Gastroesophageal sphincter (tissue), 3 donors: Measurements from ENCODE around the gene HELQ.

Experiments used
- EP300 ChIP-seq: sonication (generic); formaldehyde crosslinking; IDR thresholded peaks from one replicate; pipeline ENCODE4 v1.6.1; 2017; ENCODE audit warnings: antibody characterized with exemption, mild to moderate bottlenecking
- POLR2AphosphoS5 ChIP-seq: sonication (generic); formaldehyde crosslinking; IDR thresholded peaks from one replicate; pipeline ENCODE4 v1.6.1; 2017; ENCODE audit warnings: antibody characterized with exemption
- TF ChIP-seq, protein P1 (sequence below), 4 experiments: fragments of 200-600 bp in 2 of 4; fragments of 450-650 bp in 2 of 4; sonication (generic) in 1 of 4; IDR thresholded peaks; one replicate each; pipeline ENCODE4 v1.5.1; 2017 to 2019; ENCODE audit warnings: antibody characterized with exemption in 4 of 4, mild to moderate bottlenecking in 2 of 4, moderate library complexity in 2 of 4

DNA sequence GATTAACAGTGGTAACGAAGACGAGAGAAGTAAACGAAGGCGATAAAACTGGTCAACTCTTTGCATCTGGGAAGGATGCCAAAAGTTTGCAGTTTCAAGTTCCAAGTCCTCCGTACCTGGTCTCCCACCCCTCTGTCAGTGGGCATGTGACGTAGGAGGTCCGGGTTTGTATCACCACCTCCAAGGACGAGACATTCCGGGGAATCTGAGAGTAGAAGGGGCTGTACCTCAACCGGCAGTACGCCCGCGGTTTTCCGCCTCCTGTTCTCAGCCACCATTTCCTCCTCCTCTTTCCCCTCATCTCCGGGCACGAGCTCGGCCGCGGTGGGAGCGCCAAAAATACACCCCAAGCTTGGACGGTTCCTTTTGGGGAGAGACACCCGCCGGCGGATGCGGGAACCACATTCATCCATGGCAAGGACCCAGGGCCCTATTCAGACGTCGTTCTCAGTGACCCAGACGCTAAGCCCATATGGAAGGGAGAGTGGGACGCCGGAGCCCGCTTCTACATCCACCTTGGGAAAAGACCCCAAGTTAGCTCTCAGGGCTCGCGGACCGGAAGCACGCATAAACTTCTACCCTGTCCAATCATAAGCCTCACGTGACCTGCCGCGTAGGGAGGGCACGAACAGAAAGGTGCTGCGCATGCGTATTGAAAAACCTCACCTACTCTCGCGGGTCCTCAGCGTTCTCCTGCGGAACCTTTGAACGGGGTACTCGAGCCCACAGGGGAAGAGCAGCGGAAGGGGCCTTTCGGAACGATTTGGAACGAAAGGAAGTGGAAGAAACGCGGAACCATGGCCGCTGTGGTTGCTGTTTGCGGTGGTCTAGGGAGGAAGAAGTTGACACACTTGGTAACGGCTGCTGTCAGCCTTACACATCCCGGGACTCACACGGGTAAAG is at the start of gene HELQ, which contains the start of gene MRPS18C:
- TF ChIP-seq, protein P1, sequence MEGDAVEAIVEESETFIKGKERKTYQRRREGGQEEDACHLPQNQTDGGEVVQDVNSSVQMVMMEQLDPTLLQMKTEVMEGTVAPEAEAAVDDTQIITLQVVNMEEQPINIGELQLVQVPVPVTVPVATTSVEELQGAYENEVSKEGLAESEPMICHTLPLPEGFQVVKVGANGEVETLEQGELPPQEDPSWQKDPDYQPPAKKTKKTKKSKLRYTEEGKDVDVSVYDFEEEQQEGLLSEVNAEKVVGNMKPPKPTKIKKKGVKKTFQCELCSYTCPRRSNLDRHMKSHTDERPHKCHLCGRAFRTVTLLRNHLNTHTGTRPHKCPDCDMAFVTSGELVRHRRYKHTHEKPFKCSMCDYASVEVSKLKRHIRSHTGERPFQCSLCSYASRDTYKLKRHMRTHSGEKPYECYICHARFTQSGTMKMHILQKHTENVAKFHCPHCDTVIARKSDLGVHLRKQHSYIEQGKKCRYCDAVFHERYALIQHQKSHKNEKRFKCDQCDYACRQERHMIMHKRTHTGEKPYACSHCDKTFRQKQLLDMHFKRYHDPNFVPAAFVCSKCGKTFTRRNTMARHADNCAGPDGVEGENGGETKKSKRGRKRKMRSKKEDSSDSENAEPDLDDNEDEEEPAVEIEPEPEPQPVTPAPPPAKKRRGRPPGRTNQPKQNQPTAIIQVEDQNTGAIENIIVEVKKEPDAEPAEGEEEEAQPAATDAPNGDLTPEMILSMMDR (IDR thresholded peaks at IDR 0.05): peak in 3 of 4 experiments; percentile 30 to 54 (median 47)
- no peak for TF ChIP-seq EP300
- peak; percentile 88 for TF ChIP-seq POLR2AphosphoS5
